HCT116 (cell line): Measurements from ENCODE around the gene OSBP2. TPM values are rescaled to one million over a fixed set of nuclear protein-coding genes. Genes with fewer than 3 reads are reported as not detected.

Experiments used
- ATAC-seq: fragments of 200-7000 bp; cut with Tn5 transposase; 2 replicates; pipeline ENCODE4 v1.9.1; 2020; ENCODE audit warnings: mild to moderate bottlenecking, moderate library complexity
- BruUV-seq: library from RNA; stranded (reverse); fragments of 400-500 nt; replicated peaks from 2 replicates; lab custom pipeline; 2021; lab: Mats Ljungman, UMichigan
- CTCF ChIA-PET: fragments of 300-600 bp; sonication (Branson Sonifier 250); formaldehyde crosslinking; loops from one replicate; lab custom pipeline; 2021; ENCODE audit warnings: antibody characterized with exemption; lab: Charles Lee
- POLR2A ChIA-PET: fragments of 300-600, 350-600 bp; sonication (Branson Sonifier 250); formaldehyde crosslinking; loops from one replicate; lab custom pipeline; 2021; ENCODE audit warnings: antibody characterized with exemption; lab: Charles Lee
- RAD21 ChIA-PET, 2 experiments: fragments of 300-600 bp; sonication (Branson Sonifier 250); formaldehyde crosslinking; loops; one replicate each; lab custom pipeline; 2023; ENCODE audit warnings: low total read pairs in 2 of 2; ENCODE audit not compliant: uncharacterized antibody in 2 of 2, unreplicated experiment in 2 of 2, low non-redundant PET in 1 of 2; lab: Charles Lee
- DNase-seq: peaks from one replicate; pipeline ENCODE4 v3.0.0-alpha.2; 2010; ENCODE audit warnings: low read depth, low spot score
- H2AFZ ChIP-seq: fragments of 200-600 bp; shearing (Covaris generic), sonication (generic); 2 replicates; pipeline ENCODE4 v1.6.1; 2017; ENCODE audit warnings: low read depth, mixed run types, mixed read lengths, antibody characterized with exemption, low read length; ENCODE audit not compliant: poor library complexity, severe bottlenecking
- H3K27ac ChIP-seq: 2 replicates; pipeline ENCODE4 v1.5.1; 2012; ENCODE audit warnings: low read depth, low read length
- H3K27me3 ChIP-seq: fragments of 200-600 bp; sonication (generic); 2 replicates; pipeline ENCODE4 v1.6.1; 2016; ENCODE audit warnings: mixed run types, low read length, mixed read lengths; ENCODE audit not compliant: insufficient read depth
- H3K36me3 ChIP-seq, 2 experiments: fragments of 200-500 bp in 1 of 2; fragments of 200-600 bp in 1 of 2; sonication (Bioruptor generic) in 1 of 2; sonication (generic) in 1 of 2; 2 replicates each; pipeline versions ENCODE4 v1.5.1 to v1.6.1; 2014 to 2016; ENCODE audit warnings: low read length in 2 of 2, inconsistent platforms in 1 of 2, mixed read lengths in 1 of 2, mixed run types in 1 of 2; ENCODE audit not compliant: insufficient read depth in 2 of 2, control insufficient read depth in 1 of 2
- H3K4me1 ChIP-seq, 2 experiments: fragments of 200-600 bp in 1 of 2; sonication (generic) in 1 of 2; 2 replicates each; pipeline versions ENCODE4 v1.5.1 to v1.6.1; 2012 to 2017; ENCODE audit warnings: low read length in 2 of 2, inconsistent platforms in 1 of 2, mild to moderate bottlenecking in 1 of 2, mixed read lengths in 1 of 2, mixed run types in 1 of 2, moderate library complexity in 1 of 2; ENCODE audit not compliant: insufficient read depth in 2 of 2, control insufficient read depth in 1 of 2
- H3K4me2 ChIP-seq: fragments of 200-600 bp; sonication (generic); 2 replicates; pipeline ENCODE4 v1.6.1; 2017; ENCODE audit warnings: mixed run types, low read length, mixed read lengths
- H3K4me3 ChIP-seq, 2 experiments: fragments of 200-600 bp in 1 of 2; sonication (generic) in 1 of 2; replicated peaks in 1 of 2; 2 replicates each; pipeline ENCODE4 v1.5.1; 2011 to 2016; ENCODE audit warnings: low read length in 2 of 2, control low read depth in 1 of 2, low read depth in 1 of 2, mild to moderate bottlenecking in 1 of 2, mixed read lengths in 1 of 2, mixed run types in 1 of 2
- H3K79me2 ChIP-seq: fragments of 200-600 bp; sonication (generic); 2 replicates; pipeline ENCODE4 v1.6.1; 2017; ENCODE audit warnings: mild to moderate bottlenecking, mixed run types, low read length, moderate library complexity, mixed read lengths; ENCODE audit not compliant: insufficient read depth
- H3K9ac ChIP-seq: fragments of 200-600 bp; sonication (generic); 2 replicates; pipeline ENCODE4 v1.6.1; 2016; ENCODE audit warnings: low read length, mixed read lengths
- H3K9me2 ChIP-seq: fragments of 200-600 bp; sonication (generic), shearing (Covaris generic); 2 replicates; pipeline ENCODE4 v1.6.1; 2017; ENCODE audit warnings: mixed run types, mild to moderate bottlenecking, moderate library complexity; ENCODE audit not compliant: insufficient read depth
- H3K9me3 ChIP-seq, 2 experiments: fragments of 200-500 bp in 1 of 2; fragments of 200-600 bp in 1 of 2; sonication (Bioruptor generic) in 1 of 2; sonication (generic) in 1 of 2; 2 replicates each; pipeline ENCODE4 v1.6.1; 2014 to 2017; ENCODE audit warnings: low read length in 2 of 2, mixed read lengths in 2 of 2, inconsistent platforms in 1 of 2, low read depth in 1 of 2, mild to moderate bottlenecking in 1 of 2, mixed run types in 1 of 2, moderate library complexity in 1 of 2; ENCODE audit not compliant: control insufficient read depth in 1 of 2, insufficient read depth in 1 of 2
- H4K20me1 ChIP-seq: fragments of 200-600 bp; sonication (generic), shearing (Covaris generic); 2 replicates; pipeline ENCODE4 v1.6.1; 2017; ENCODE audit warnings: mixed run types, mild to moderate bottlenecking, moderate library complexity; ENCODE audit not compliant: insufficient read depth
- CEBPB ChIP-seq: IDR thresholded peaks from 2 replicates; pipeline ENCODE4 v1.6.1; 2012; ENCODE audit warnings: low read depth
- EGR1 ChIP-seq: IDR thresholded peaks from 2 replicates; pipeline ENCODE4 v1.6.1; 2012; ENCODE audit warnings: low read depth
- ELF1 ChIP-seq: IDR thresholded peaks from 2 replicates; pipeline ENCODE4 v1.6.1; 2012; ENCODE audit warnings: low read depth, borderline replicate concordance
- EZH2 ChIP-seq: fragments of 200-600 bp; sonication (generic); IDR thresholded peaks from 2 replicates; pipeline ENCODE4 v1.6.1; 2017; ENCODE audit warnings: antibody characterized with exemption, mixed run types
- EZH2phosphoT487 ChIP-seq: fragments of 200-600 bp; IDR thresholded peaks from 2 replicates; pipeline ENCODE4 v1.6.1; 2018; ENCODE audit warnings: antibody characterized with exemption, borderline replicate concordance
- FOSL1 ChIP-seq: IDR thresholded peaks from 2 replicates; pipeline ENCODE4 v1.6.1; 2012; ENCODE audit warnings: low read depth
- JUND ChIP-seq: IDR thresholded peaks from 2 replicates; pipeline ENCODE4 v1.6.1; 2012
- POLR2A ChIP-seq: IDR thresholded peaks from 2 replicates; pipeline ENCODE4 v1.7.0; 2011; ENCODE audit warnings: borderline replicate concordance; ENCODE audit not compliant: insufficient read depth, insufficient read length; ENCODE audit errors: extremely low read depth
- RAD21 ChIP-seq: IDR thresholded peaks from 2 replicates; pipeline ENCODE4 v1.6.1; 2012; ENCODE audit warnings: low read depth, mild to moderate bottlenecking
- SP1 ChIP-seq: IDR thresholded peaks from 2 replicates; pipeline ENCODE4 v1.6.1; 2012; ENCODE audit warnings: low read depth
- SRF ChIP-seq: IDR thresholded peaks from 2 replicates; pipeline ENCODE4 v1.6.1; 2012; ENCODE audit warnings: low read depth
- TCF7L2 ChIP-seq: IDR thresholded peaks from 2 replicates; pipeline ENCODE4 v1.7.0; 2011; ENCODE audit warnings: borderline replicate concordance, inconsistent platforms; ENCODE audit not compliant: insufficient read depth, insufficient read length; ENCODE audit errors: extremely low read depth
- YY1 ChIP-seq: IDR thresholded peaks from 2 replicates; pipeline ENCODE4 v1.6.1; 2011; ENCODE audit warnings: low read length, low read depth, moderate library complexity, mild to moderate bottlenecking; ENCODE audit not compliant: insufficient replicate concordance; ENCODE audit errors: extremely low read depth
- ZNF274 ChIP-seq: fragments of 200-500 bp; sonication (Bioruptor generic); IDR thresholded peaks from 2 replicates; pipeline ENCODE4 v1.6.1; 2014; ENCODE audit warnings: mild to moderate bottlenecking, low read depth, low read length, inconsistent platforms
- intact Hi-C: fragments of 100-400 bp; cut with micrococcal nuclease; formaldehyde crosslinking; loops from 2 replicates; pipeline ENCODE4 v1.10.0; 2022
- total RNA-seq: library from RNA; stranded (reverse); gene quantifications from one replicate; pipeline ENCODE4 v1.2.1, GENCODE V29; 2021; ENCODE audit not compliant: unreplicated experiment
- TF ChIP-seq, protein P1 (sequence below): IDR thresholded peaks from 2 replicates; pipeline ENCODE4 v1.6.1; 2011; ENCODE audit warnings: mild to moderate bottlenecking, low read length, moderate library complexity; ENCODE audit not compliant: insufficient replicate concordance; ENCODE audit errors: extremely low read depth
- TF ChIP-seq, protein P2 (sequence below), 3 experiments: fragments of 200-600 bp in 1 of 3; sonication (generic) in 1 of 3; IDR thresholded peaks in 2 of 3; conservative IDR thresholded peaks in 1 of 3; 2 replicates each; pipeline ENCODE4 v1.5.1; 2012 to 2017; ENCODE audit warnings: low read depth in 2 of 3, low read length in 2 of 3, antibody characterized with exemption in 1 of 3, borderline replicate concordance in 1 of 3, control low read depth in 1 of 3, mild to moderate bottlenecking in 1 of 3, mixed read lengths in 1 of 3, mixed run types in 1 of 3, moderate library complexity in 1 of 3; ENCODE audit not compliant: insufficient read depth in 1 of 3

Gene OSBP2
- total RNA-seq, 1 experiment from 2014 or later: 12.9 TPM

DNA sequence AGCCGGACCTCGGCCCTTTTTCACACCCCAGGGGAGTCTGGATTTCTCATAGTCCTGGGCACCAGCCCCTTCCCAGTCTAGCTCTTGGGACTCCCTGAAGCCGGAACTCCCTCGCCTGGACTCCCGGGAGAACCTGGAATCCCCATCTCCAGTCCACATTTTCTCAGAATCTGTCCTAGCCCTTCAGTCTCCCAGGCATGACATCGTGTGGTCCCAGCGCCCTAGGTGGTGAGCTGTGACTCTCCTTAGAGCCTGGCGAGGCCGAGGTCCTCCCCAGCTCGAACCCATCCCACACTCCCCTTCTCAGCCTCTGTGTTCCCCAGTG lies 26.3 kb upstream of the OSBP2 start (continued):
- TF ChIP-seq, protein P1, sequence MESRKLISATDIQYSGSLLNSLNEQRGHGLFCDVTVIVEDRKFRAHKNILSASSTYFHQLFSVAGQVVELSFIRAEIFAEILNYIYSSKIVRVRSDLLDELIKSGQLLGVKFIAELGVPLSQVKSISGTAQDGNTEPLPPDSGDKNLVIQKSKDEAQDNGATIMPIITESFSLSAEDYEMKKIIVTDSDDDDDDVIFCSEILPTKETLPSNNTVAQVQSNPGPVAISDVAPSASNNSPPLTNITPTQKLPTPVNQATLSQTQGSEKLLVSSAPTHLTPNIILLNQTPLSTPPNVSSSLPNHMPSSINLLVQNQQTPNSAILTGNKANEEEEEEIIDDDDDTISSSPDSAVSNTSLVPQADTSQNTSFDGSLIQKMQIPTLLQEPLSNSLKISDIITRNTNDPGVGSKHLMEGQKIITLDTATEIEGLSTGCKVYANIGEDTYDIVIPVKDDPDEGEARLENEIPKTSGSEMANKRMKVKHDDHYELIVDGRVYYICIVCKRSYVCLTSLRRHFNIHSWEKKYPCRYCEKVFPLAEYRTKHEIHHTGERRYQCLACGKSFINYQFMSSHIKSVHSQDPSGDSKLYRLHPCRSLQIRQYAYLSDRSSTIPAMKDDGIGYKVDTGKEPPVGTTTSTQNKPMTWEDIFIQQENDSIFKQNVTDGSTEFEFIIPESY: no peak
- TF ChIP-seq RAD21 (no peak), TCF7L2 (no peak), FOSL1 (no peak), SP1 (no peak)

DNA sequence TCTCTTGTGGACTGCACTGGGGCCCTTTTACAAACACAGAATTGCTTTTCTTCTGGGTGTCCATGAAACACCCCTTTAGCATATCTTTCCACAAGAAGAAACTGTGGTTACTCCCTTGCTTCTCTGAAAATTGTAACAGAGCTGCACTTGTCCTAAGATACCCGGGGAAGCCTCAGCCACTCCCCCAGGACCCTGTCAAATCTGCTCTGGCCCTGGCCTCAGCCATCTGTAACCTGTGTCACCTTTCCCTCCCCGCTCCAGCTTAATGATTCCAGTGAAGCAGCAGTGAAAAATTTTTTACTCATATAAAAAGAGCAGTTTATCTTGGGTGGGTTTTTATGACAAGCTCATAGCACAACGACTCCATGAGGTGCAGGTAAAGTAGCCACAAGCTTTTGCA lies 23.6 kb upstream of the OSBP2 start:
- Histone ChIP-seq H2AFZ (no peak overlapping the region), H3K36me3 (no peaks in the 10 kb centered on the region), H3K9me3 (no peaks in the 10 kb centered on the region), H3K4me3 (no peak overlapping the region), H4K20me1 (no peaks in the 10 kb centered on the region), H3K9me2 (no peaks in the 10 kb centered on the region), H3K9ac (no peak overlapping the region), H3K79me2 (no peaks in the 10 kb centered on the region), H3K4me1 (peaks cover 13 to 24% of the 10 kb centered on the region in 2 experiments), H3K27ac (no peak overlapping the region), H3K27me3 (no peaks in the 10 kb centered on the region), H3K4me2 (no peak overlapping the region)
- ATAC-seq (no peak), DNase-seq (no peak)
- no peak for TF ChIP-seq ELF1
- TF ChIP-seq EZH2phosphoT487: no peak
- no peak for TF ChIP-seq YY1
- no peak for TF ChIP-seq CEBPB
- no peak for TF ChIP-seq EZH2
- TF ChIP-seq FOSL1: no peak
- TF ChIP-seq SP1: no peak
- no peak for TF ChIP-seq JUND
- TF ChIP-seq SRF: no peak
- TF ChIP-seq, protein P1: no peak
- no peak for TF ChIP-seq ZNF274
- TF ChIP-seq, protein P2, sequence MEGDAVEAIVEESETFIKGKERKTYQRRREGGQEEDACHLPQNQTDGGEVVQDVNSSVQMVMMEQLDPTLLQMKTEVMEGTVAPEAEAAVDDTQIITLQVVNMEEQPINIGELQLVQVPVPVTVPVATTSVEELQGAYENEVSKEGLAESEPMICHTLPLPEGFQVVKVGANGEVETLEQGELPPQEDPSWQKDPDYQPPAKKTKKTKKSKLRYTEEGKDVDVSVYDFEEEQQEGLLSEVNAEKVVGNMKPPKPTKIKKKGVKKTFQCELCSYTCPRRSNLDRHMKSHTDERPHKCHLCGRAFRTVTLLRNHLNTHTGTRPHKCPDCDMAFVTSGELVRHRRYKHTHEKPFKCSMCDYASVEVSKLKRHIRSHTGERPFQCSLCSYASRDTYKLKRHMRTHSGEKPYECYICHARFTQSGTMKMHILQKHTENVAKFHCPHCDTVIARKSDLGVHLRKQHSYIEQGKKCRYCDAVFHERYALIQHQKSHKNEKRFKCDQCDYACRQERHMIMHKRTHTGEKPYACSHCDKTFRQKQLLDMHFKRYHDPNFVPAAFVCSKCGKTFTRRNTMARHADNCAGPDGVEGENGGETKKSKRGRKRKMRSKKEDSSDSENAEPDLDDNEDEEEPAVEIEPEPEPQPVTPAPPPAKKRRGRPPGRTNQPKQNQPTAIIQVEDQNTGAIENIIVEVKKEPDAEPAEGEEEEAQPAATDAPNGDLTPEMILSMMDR (IDR thresholded peaks at IDR 0.05 in 2 of 3, conservative IDR thresholded peaks at IDR 0.05 in 1 of 3; ENCODE audit: borderline replicate concordance in 1 of 3, insufficient read depth in 1 of 3, low read depth in 2 of 3, low read length in 2 of 3): no peak
- TF ChIP-seq EGR1: no peak
- no peak for TF ChIP-seq POLR2A
- BruUV-seq: no TSS peak
- intact Hi-C loops: no loop called here
- ChIA-PET POLR2A (no interaction called here), CTCF (no interaction called here), RAD21 (no interaction called here)
